Camera-type eye (tissue), 1 donor: ENCODE measurements around the gene PCDHB7. TPM values are rescaled to one million over a fixed set of nuclear protein-coding genes. Genes with fewer than 3 reads are reported as not detected.

Experiments used
- total RNA-seq: library from RNA; depleted of rRNA; stranded (reverse); fragments of >200 nt; gene quantifications from one replicate; pipeline ENCODE4 v1.2.3, GENCODE V29; 2014

PCDHB7 gene
- 7.9 TPM for total RNA-seq

DNA sequence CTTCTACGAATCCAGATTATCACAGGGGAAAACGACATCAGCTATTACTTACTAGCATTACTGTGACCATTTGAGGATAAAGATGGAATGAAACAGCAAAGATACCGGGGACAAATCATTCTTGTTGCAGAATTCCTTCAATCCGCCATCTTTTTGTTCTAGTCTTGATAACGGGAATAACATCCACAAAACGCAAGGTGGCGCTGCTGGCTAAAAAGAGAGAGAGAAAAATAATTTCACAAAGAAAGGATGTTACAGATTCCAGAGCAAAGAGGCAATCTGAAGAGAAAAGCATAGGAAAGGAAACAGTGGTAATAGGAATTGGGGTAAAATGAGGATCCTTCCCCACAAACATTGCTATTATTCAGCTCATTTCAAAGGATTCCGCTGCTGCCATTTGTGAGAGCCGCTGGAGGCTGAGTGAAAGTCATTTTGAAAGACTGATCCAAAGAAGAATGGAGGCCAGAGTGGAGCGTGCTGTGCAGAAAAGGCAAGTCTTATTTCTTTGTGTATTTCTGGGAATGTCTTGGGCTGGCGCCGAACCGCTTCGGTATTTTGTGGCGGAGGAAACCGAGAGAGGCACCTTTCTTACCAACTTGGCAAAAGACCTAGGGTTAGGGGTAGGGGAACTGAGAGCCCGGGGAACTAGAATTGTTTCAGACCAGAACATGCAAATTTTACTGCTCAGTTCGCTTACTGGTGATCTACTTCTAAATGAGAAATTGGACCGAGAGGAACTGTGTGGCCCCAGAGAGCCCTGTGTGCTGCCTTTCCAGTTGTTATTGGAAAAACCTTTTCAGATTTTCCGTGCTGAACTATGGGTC, at the start of gene PCDHB7:
Gene PCDHB7 (plus strand): TSS at position 264 of the 824 bp plus-strand sequence. CDS start 192 bp downstream, at position 456.

DNA sequence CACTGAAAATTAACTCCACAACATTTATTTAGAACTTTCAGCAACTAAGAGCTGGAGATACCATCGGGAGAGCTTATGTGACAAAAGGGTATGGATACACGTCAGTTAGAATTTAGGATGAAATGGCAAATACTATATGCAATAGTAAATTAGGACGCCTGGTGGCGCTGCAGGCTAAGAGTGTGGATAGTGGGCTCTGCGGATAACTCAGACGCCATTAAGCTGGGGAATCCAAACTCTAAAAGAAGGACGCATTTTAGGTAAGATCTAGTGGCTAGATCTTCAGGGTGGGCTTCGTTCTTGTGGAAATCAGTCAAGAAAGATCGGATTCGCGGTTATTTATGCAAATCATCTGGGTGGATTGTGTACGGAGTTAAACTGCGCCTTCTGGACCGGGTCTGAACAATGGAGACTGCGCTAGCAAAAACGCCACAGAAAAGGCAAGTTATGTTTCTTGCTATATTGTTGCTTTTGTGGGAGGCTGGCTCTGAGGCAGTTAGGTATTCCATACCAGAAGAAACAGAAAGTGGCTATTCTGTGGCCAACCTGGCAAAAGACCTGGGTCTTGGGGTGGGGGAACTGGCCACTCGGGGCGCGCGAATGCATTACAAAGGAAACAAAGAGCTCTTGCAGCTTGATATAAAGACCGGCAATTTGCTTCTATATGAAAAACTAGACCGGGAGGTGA, 37.3 kb upstream of the PCDHB7 start, which contains the start of gene PCDHB5:
Gene PCDHB5 (plus strand): TSS at position 177 of the 688 bp plus-strand sequence. CDS start 229 bp downstream, at position 406.

DNA sequence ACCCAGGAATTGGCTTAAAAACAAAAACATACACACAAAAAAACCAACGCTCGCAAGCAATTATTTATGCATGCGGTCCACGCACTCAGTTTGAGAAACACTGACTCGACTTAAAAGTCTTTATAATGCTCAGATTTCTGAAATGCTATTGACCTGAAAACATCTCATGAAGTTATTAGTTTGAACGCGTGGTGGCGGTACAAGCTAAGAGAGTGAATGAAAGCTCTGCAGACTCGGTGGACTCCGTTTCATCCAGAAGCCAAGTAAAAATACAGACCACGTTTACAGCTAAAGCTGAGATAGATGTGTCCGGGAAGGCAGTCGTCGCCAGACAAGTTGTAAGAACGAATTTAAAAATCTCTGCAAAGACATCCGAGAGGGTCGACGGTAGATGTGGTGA, 22.6 kb upstream of the PCDHB7 start, which contains the start of gene PCDHB6:
Gene PCDHB6 (plus strand): TSS at position 246 of the 400 bp plus-strand sequence. CDS start 201 bp downstream, outside the sequence.

DNA sequence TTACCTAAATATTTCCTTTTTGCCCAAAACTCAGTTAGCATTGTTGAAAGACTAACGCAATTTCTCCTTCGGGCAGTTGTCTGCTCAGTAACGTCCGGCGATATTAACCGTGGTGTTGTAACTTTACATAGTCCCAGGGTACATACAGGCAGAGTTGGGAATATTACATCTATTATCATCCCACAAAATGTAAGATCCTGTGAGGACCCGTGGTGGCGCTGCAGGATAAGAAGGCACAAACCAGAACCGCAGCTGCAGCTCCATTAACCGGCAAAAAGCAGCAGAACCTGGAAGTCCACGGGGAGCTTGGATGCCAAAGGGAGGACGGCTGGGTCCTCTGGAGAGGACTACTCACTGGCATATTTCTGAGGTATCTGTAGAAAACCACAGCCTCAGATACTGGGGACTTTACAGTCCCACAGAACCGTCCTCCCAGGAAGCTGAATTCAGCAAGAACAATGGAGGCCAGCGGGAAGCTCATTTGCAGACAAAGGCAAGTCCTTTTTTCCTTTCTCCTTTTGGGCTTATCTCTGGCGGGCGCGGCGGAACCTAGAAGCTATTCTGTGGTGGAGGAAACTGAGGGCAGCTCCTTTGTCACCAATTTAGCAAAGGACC, 5.2 kb downstream of the PCDHB7 start, which contains the start of gene PCDHB8:
Gene PCDHB8 (plus strand): TSS at position 214 of the 615 bp plus-strand sequence. CDS start 245 bp downstream, at position 459.

DNA sequence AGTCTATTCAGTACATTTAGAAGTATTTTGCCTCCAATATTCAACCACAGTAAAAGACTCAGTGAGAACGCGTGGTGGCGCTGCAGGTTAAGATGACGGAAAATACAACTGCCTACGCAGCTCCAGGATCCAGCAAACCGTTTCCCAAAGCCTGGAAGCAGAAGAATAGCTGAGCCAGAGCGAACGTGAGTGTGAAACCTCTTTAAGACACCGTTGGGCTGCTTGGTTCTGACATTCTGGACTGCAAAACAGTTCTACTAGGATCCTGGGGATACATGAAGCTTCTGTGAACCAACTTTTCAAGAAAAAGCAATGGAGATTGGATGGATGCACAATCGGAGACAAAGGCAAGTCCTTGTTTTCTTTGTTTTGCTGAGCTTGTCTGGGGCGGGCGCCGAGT, 9.8 kb downstream of the PCDHB7 start, which contains the start of gene PCDHB16:
Gene PCDHB16 (plus strand): TSS at position 140 of the 400 bp plus-strand sequence. CDS start 173 bp downstream, at position 313.

DNA sequence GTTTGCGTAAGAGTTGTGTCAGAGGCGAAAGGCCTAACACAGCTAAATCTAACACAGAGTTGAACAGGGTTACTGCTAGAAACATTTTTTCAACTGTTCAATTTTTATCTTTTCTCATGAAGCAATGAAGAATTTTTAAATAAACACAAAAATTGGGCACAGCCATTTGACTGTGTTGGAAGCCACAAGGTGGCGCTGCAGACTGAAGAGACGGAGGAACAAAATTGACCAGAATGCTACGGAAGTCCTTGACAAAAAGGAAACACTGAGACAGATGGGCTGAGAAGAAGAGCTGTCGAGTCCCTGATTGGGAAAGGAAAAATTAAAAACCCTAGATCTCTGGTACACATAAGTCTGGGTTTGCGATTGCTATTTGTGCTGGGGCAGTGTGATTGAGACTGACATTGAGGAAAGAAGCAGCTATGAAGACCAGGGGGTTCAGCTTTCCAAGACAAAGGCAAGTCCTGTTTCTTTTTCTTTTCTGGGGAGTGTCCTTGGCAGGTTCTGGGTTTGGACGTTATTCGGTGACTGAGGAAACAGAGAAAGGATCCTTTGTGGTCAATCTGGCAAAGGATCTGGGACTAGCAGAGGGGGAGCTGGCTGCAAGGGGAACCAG, 14.6 kb downstream of the PCDHB7 start, which contains the start of gene PCDHB9:
Gene PCDHB9 (plus strand): TSS at position 265 of the 616 bp plus-strand sequence. CDS start 158 bp downstream, at position 423.

DNA sequence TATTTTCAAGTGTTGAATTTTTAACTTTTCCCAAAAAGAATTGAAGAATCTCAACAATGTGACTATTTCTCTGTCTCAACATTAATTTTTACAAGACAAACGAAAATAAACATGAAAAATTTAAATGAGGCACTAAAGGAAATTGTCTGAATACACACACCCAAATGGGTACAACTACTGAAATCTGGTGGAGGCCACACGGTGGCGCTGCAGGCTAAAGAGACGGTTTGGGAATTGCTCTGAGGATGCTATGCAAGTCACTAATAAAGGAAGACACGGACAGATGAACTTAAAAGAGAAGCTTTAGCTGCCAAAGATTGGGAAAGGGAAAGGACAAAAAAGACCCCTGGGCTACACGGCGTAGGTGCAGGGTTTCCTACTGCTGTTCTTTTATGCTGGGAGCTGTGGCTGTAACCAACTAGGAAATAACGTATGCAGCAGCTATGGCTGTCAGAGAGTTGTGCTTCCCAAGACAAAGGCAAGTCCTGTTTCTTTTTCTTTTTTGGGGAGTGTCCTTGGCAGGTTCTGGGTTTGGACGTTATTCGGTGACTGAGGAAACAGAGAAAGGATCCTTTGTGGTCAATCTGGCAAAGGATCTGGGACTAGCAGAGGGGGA, 19.8 kb downstream of the PCDHB7 start, which contains the start of gene PCDHB10:
Gene PCDHB10 (plus strand): TSS at position 244 of the 616 bp plus-strand sequence. CDS start 200 bp downstream, at position 444.

DNA sequence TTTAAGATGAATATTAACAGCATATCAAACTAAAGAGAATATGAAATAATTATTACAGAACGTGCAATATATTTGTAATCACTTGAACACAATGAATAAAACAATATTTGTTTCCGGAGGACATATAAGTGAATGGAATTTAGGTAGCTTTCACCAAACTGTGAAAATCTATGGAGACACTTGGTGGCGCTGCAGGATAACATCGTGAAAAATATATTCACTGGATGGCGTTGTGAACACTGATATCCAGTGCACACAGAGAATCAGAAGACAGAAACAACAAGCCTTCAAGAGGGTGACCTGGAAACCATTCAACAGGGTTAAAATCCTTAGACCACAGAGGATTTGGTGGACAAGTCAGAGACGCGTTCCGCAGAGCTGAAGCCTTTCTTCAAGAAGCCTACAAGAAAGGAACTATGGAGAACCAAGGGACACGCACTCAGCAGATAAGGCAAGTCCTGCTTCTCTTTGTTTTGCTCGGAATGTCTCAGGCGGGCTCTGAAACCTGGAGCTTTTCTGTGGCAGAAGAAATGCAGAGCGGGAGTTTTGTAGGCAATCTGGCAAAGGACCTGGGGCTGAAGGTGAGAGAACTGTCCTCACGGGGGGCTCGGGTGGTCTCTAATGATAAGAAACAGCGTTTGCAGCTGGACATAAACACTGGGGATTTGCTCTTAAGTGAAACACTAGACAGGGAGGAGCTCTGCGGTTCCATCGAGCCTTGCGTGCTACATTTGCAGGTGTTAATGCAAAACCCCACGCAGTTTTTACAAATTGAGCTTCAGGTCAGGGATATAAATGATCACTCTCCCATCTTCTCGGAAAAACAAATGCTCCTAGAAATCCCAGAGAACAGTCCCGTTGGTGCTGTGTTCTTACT, 27.2 kb downstream of the PCDHB7 start, which contains the start of gene PCDHB11:
Gene PCDHB11 (plus strand): TSS at position 269 of the 877 bp plus-strand sequence. CDS start 148 bp downstream, at position 417.

DNA sequence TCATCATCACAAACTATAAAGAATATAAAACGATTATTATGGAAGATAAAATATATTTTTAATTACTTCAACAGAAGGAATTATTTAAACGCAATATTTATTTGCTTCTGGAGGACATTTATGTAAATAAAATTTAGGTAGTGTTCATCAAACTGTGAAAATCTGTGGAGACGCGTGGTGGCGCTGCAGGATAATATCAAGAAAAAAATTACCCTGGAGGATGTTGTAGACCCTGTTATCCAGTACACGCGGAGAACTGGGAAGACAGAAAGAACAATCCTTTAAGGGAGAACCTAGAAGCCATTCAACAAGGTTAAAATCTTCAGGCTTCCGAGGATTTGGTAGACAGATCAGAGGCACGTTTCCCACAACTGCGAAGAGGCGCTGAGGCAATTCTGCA, 36.0 kb downstream of the PCDHB7 start, which contains the start of gene PCDHB12:
Gene PCDHB12 (plus strand): TSS at position 242 of the 400 bp plus-strand sequence. CDS start 189 bp downstream, outside the sequence.

DNA sequence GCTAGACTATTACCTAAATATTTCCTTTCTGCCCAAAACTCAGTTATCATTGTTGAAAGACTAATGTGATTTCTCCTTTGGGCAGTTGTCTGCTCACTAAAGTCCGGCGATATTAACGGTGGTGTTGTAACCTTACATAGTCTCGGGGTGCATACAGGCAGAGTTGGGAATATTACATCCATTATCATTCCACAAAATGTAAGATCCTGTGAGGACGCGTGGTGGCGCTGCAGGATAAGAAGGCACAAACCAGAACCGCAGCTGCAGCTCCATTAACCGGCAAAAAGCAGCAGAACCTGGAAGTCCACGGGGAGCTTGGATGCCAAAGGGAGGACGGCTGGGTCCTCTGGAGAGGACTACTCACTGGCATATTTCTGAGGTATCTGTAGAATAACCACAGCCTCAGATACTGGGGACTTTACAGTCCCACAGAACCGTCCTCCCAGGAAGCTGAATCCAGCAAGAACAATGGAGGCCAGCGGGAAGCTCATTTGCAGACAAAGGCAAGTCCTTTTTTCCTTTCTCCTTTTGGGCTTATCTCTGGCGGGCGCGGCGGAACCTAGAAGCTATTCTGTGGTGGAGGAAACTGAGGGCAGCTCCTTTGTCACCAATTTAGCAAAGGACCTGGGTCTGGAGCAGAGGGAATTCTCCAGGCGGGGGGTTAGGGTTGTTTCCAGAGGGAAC, 41.4 kb downstream of the PCDHB7 start, which contains the start of gene PCDHB13:
Gene PCDHB13 (plus strand): TSS at position 264 of the 684 bp plus-strand sequence. CDS start 205 bp downstream, at position 469.

DNA sequence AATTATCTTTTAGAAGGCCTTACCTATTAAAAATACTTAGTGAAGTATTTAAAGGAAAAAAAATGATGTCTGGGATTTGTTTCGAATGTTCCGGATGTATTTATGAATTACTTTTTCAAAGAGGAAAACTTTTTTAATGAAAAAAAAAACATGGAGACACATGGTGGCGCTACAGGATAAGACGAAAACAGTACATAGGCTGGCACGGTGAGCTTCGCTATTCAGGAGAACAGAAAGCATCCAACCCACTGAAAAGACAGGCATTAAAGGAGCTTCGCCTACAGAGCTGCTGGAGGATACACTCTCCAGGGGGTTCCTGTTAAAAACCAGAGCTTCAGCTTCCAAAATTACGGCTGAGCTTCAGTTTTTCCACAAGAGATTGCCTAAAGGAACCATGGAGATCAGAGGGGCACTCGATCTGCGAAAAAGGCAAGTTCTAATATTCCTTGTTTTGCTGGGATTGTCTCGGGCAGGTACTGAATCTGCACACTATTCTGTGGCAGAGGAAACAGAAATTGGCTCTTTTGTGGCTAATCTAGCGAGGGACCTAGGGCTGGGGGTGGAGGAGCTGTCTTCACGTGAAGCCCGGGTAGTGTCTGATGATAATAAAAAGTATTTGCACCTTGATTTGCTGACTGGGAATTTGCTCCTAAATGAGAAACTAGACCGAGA, 50.8 kb downstream of the PCDHB7 start, which contains the start of gene PCDHB14:
Gene PCDHB14 (plus strand): TSS at position 232 of the 672 bp plus-strand sequence. CDS start 163 bp downstream, at position 395.

Other genes starting within 250 kb of the PCDHB7 start
- 7.6 TPM for gene PCDHAC1, start 246.3 kb upstream of the PCDHB7 start, total RNA-seq
- 39.0 TPM for gene PCDHAC2, start 206.2 kb upstream of the PCDHB7 start, total RNA-seq
- gene PCDHB1, start 121.3 kb upstream of the PCDHB7 start, total RNA-seq = 0.05 TPM
- gene PCDHB2, start 78.0 kb upstream of the PCDHB7 start, total RNA-seq = 8.3 TPM
- 10.6 TPM for gene PCDHB3, start 72.2 kb upstream of the PCDHB7 start, total RNA-seq
- 4.5 TPM for gene PCDHB4, start 50.8 kb upstream of the PCDHB7 start, total RNA-seq
- 8.4 TPM for gene PCDHB5, start 37.4 kb upstream of the PCDHB7 start, total RNA-seq
- gene PCDHB6, start 22.6 kb upstream of the PCDHB7 start, total RNA-seq = 2.0 TPM
- gene PCDHB8, start 5.1 kb downstream of the PCDHB7 start, total RNA-seq = 3.4 TPM
- gene PCDHB16, start 9.7 kb downstream of the PCDHB7 start, total RNA-seq = 9.2 TPM
- gene PCDHB9, start 14.5 kb downstream of the PCDHB7 start, total RNA-seq = 5.9 TPM
- gene PCDHB10, start 19.7 kb downstream of the PCDHB7 start, total RNA-seq = 12.9 TPM
- 9.5 TPM for gene PCDHB11, start 27.0 kb downstream of the PCDHB7 start, total RNA-seq
- 15.0 TPM for gene PCDHB12, start 36.1 kb downstream of the PCDHB7 start, total RNA-seq
- gene PCDHB13, start 41.3 kb downstream of the PCDHB7 start, total RNA-seq = 11.2 TPM
- 13.5 TPM for gene PCDHB14, start 50.7 kb downstream of the PCDHB7 start, total RNA-seq
- gene PCDHB15, start 72.8 kb downstream of the PCDHB7 start, total RNA-seq = 14.5 TPM
- not detected for gene SLC25A2, start 131.4 kb downstream of the PCDHB7 start, total RNA-seq
- 133 TPM for gene TAF7, start 148.1 kb downstream of the PCDHB7 start, total RNA-seq
- gene PCDHGA1, start 157.9 kb downstream of the PCDHB7 start, total RNA-seq = 1.8 TPM
- gene PCDHGA2, start 166.1 kb downstream of the PCDHB7 start, total RNA-seq = 15.8 TPM
- 7.5 TPM for gene PCDHGA3, start 171.2 kb downstream of the PCDHB7 start, total RNA-seq
- gene PCDHGB1, start 177.5 kb downstream of the PCDHB7 start, total RNA-seq = 10.9 TPM
- gene PCDHGA4, start 182.4 kb downstream of the PCDHB7 start, total RNA-seq = 11.1 TPM
- gene PCDHGB2, start 187.3 kb downstream of the PCDHB7 start, total RNA-seq = 14.6 TPM
- gene PCDHGA5, start 191.5 kb downstream of the PCDHB7 start, total RNA-seq = 10.6 TPM
- 14.2 TPM for gene PCDHGB3, start 197.6 kb downstream of the PCDHB7 start, total RNA-seq
- 13.2 TPM for gene PCDHGA6, start 201.2 kb downstream of the PCDHB7 start, total RNA-seq
- gene PCDHGA7, start 210.1 kb downstream of the PCDHB7 start, total RNA-seq = 11.2 TPM
- gene PCDHGB4, start 215.1 kb downstream of the PCDHB7 start, total RNA-seq = 20.7 TPM
- gene PCDHGA8, start 220.0 kb downstream of the PCDHB7 start, total RNA-seq = 10.1 TPM
- 23.4 TPM for gene PCDHGB5, start 225.3 kb downstream of the PCDHB7 start, total RNA-seq
- 21.7 TPM for gene PCDHGA9, start 230.1 kb downstream of the PCDHB7 start, total RNA-seq
- 15.1 TPM for gene PCDHGB6, start 235.4 kb downstream of the PCDHB7 start, total RNA-seq
- gene PCDHGA10, start 240.3 kb downstream of the PCDHB7 start, total RNA-seq = 15.6 TPM
- gene PCDHGB7, start 245.0 kb downstream of the PCDHB7 start, total RNA-seq = 26.6 TPM
- gene PCDHGA11, start 248.4 kb downstream of the PCDHB7 start, total RNA-seq = 19.0 TPM